IMR-90 (cell line): ENCODE data around the gene ACSL6. TPM values are rescaled to one million over a fixed set of nuclear protein-coding genes. Genes with fewer than 3 reads are reported as not detected.

ENCODE experiments used
- ATAC-seq: fragments of 200-7000 bp; cut with Tn5 transposase; 2 replicates; pipeline ENCODE4 v1.9.1; 2020; ENCODE audit warnings: low read depth, mild to moderate bottlenecking, moderate library complexity
- BruUV-seq: library from RNA; stranded (reverse); fragments of 400-500 nt; replicated peaks from 2 replicates; lab custom pipeline; 2021; lab: Mats Ljungman, UMichigan
- CTCF ChIA-PET: fragments of 300-600 bp; formaldehyde crosslinking; extraction: SDS; loops from one replicate; lab custom pipeline; 2021; ENCODE audit warnings: antibody characterized with exemption; lab: Yijun Ruan, JAX
- POLR2A ChIA-PET: fragments of 300-600 bp; sonication (Branson Sonifier 250); formaldehyde crosslinking; loops from one replicate; lab custom pipeline; 2022; ENCODE audit warnings: antibody characterized with exemption; ENCODE audit not compliant: unreplicated experiment; lab: Charles Lee
- DNase-seq: peaks from one replicate; pipeline ENCODE4 v3.0.0; 2013
- H2AFZ ChIP-seq: replicated peaks from 2 replicates; pipeline ENCODE3; 2013; ENCODE audit warnings: low read length, mild to moderate bottlenecking; ENCODE audit not compliant: poor library complexity
- H2AK5ac ChIP-seq: 2 replicates; pipeline ENCODE4 v1.6.1; 2013; ENCODE audit warnings: low read depth, low read length, inconsistent platforms
- H2AK9ac ChIP-seq: replicated peaks from 2 replicates; pipeline ENCODE3; 2013; ENCODE audit warnings: mild to moderate bottlenecking, low read depth, low read length, moderate library complexity; ENCODE audit not compliant: poor library complexity
- H2BK120ac ChIP-seq: 2 replicates; pipeline ENCODE4 v1.6.1; 2013; ENCODE audit warnings: low read depth, low read length, inconsistent platforms
- H2BK15ac ChIP-seq: 3 replicates; pipeline ENCODE4 v1.6.1; 2013; ENCODE audit warnings: low read depth, low read length, inconsistent platforms
- H2BK20ac ChIP-seq: 2 replicates; pipeline ENCODE4 v1.6.1; 2013; ENCODE audit warnings: low read depth, mild to moderate bottlenecking, inconsistent platforms, low read length, moderate library complexity
- H2BK5ac ChIP-seq: 2 replicates; pipeline ENCODE4 v1.6.1; 2013; ENCODE audit warnings: mild to moderate bottlenecking, low read depth, low read length, inconsistent platforms; ENCODE audit not compliant: poor library complexity, severe bottlenecking
- H3K14ac ChIP-seq: replicated peaks from 2 replicates; pipeline ENCODE4 v1.6.1; 2013; ENCODE audit warnings: low read depth, low read length, inconsistent platforms
- H3K18ac ChIP-seq: 2 replicates; pipeline ENCODE4 v1.6.1; 2013; ENCODE audit warnings: low read depth, low read length, control low read depth
- H3K23ac ChIP-seq: 2 replicates; pipeline ENCODE4 v1.6.1; 2013; ENCODE audit warnings: low read depth, low read length, inconsistent platforms
- H3K27ac ChIP-seq: 2 replicates; pipeline ENCODE4 v1.5.1; 2013; ENCODE audit warnings: mild to moderate bottlenecking, control low read depth, low read length; ENCODE audit not compliant: insufficient read depth
- H3K27me3 ChIP-seq: 2 replicates; pipeline ENCODE4 v1.6.1; 2013; ENCODE audit warnings: low read length; ENCODE audit not compliant: control insufficient read depth, insufficient read depth
- H3K36me3 ChIP-seq: 2 replicates; pipeline ENCODE4 v1.6.1; 2013; ENCODE audit warnings: low read length, mixed read lengths; ENCODE audit not compliant: control insufficient read depth, insufficient read depth
- H3K4ac ChIP-seq: 2 replicates; pipeline ENCODE4 v1.6.1; 2013; ENCODE audit warnings: low read depth, low read length, inconsistent platforms
- H3K4me1 ChIP-seq: 2 replicates; pipeline ENCODE4 v1.6.1; 2013; ENCODE audit warnings: low read length, mixed read lengths; ENCODE audit not compliant: control insufficient read depth, insufficient read depth
- H3K4me2 ChIP-seq: 2 replicates; pipeline ENCODE4 v1.6.1; 2013; ENCODE audit warnings: low read depth, mild to moderate bottlenecking, control low read depth, low read length, moderate library complexity
- H3K4me3 ChIP-seq: 2 replicates; pipeline ENCODE4 v1.5.1; 2013; ENCODE audit warnings: low read depth, mild to moderate bottlenecking, control low read depth, low read length, moderate library complexity; ENCODE audit not compliant: insufficient read depth
- H3K56ac ChIP-seq: 2 replicates; pipeline ENCODE4 v1.6.1; 2013; ENCODE audit warnings: low read length, inconsistent platforms; ENCODE audit not compliant: insufficient read depth; ENCODE audit errors: extremely low read depth
- H3K79me1 ChIP-seq, 2 experiments: 2 replicates each; pipeline ENCODE4 v1.6.1; 2013; ENCODE audit warnings: low read length in 2 of 2, inconsistent platforms in 1 of 2, low read depth in 1 of 2
- H3K9ac ChIP-seq: 2 replicates; pipeline ENCODE4 v1.6.1; 2013; ENCODE audit warnings: low read depth, low read length, control low read depth
- H3K9me1 ChIP-seq: 2 replicates; pipeline ENCODE4 v1.6.1; 2013; ENCODE audit warnings: low read length, inconsistent platforms; ENCODE audit not compliant: insufficient read depth
- H3K9me3 ChIP-seq: 2 replicates; pipeline ENCODE4 v1.6.1; 2013; ENCODE audit warnings: low read length; ENCODE audit not compliant: control insufficient read depth, insufficient read depth
- H4K20me1 ChIP-seq: 2 replicates; pipeline ENCODE4 v1.6.1; 2013; ENCODE audit warnings: low read length, inconsistent platforms; ENCODE audit not compliant: insufficient read depth
- H4K5ac ChIP-seq: 2 replicates; pipeline ENCODE4 v1.6.1; 2013; ENCODE audit warnings: mild to moderate bottlenecking, low read depth, low read length, control low read depth
- H4K8ac ChIP-seq, 2 experiments: 2 replicates each; pipeline ENCODE4 v1.6.1; 2013; ENCODE audit warnings: low read depth in 2 of 2, low read length in 2 of 2, control low read depth in 1 of 2, inconsistent platforms in 1 of 2
- H4K91ac ChIP-seq: 2 replicates; pipeline ENCODE4 v1.6.1; 2013; ENCODE audit warnings: low read depth, low read length, inconsistent platforms; ENCODE audit not compliant: insufficient read depth
- BHLHE40 ChIP-seq: fragments of 150-350 bp; IDR thresholded peaks from 2 replicates; pipeline ENCODE4 v1.6.1; 2016; ENCODE audit warnings: mild to moderate bottlenecking, low read depth, low read length
- CEBPB ChIP-seq: IDR thresholded peaks from 2 replicates; pipeline ENCODE4 v1.6.1; 2012; ENCODE audit warnings: low read depth, low read length, improper control_type of control experiment
- CHD1 ChIP-seq: IDR thresholded peaks from 2 replicates; pipeline ENCODE4 v1.6.1; 2012; ENCODE audit warnings: low read depth, low read length, improper control_type of control experiment
- FOS ChIP-seq: fragments of 150-350 bp; IDR thresholded peaks from 2 replicates; pipeline ENCODE4 v1.6.1; 2016; ENCODE audit warnings: low read depth, low read length
- MAFK ChIP-seq: IDR thresholded peaks from 2 replicates; pipeline ENCODE4 v1.6.1; 2012; ENCODE audit warnings: low read depth, low read length, improper control_type of control experiment
- MAZ ChIP-seq: IDR thresholded peaks from 2 replicates; pipeline ENCODE4 v1.6.1; 2012; ENCODE audit warnings: low read depth, mild to moderate bottlenecking, low read length, improper control_type of control experiment, moderate library complexity, borderline replicate concordance
- MXI1 ChIP-seq: IDR thresholded peaks from 2 replicates; pipeline ENCODE4 v1.6.1; 2012; ENCODE audit warnings: low read depth, mild to moderate bottlenecking, low read length, moderate library complexity, borderline replicate concordance
- NFE2L2 ChIP-seq: fragments of 150-350 bp; IDR thresholded peaks from 2 replicates; pipeline ENCODE4 v1.6.1; 2016; ENCODE audit warnings: low read depth, mild to moderate bottlenecking, low read length
- POLR2A ChIP-seq: IDR thresholded peaks from 2 replicates; pipeline ENCODE4 v1.6.1; 2012; ENCODE audit warnings: mild to moderate bottlenecking, low read depth, low read length
- RAD21 ChIP-seq: IDR thresholded peaks from 2 replicates; pipeline ENCODE4 v1.6.1; 2012; ENCODE audit warnings: low read length, improper control_type of control experiment
- RCOR1 ChIP-seq: IDR thresholded peaks from 2 replicates; pipeline ENCODE4 v1.6.1; 2012; ENCODE audit warnings: mild to moderate bottlenecking, low read length, improper control_type of control experiment; ENCODE audit not compliant: insufficient replicate concordance
- RFX5 ChIP-seq: IDR thresholded peaks from 2 replicates; pipeline ENCODE4 v1.8.0; 2012; ENCODE audit warnings: low read depth, mild to moderate bottlenecking, low read length, moderate library complexity
- SMC3 ChIP-seq: fragments of 150-350 bp; IDR thresholded peaks from 2 replicates; pipeline ENCODE4 v1.6.1; 2016; ENCODE audit warnings: low read depth, mild to moderate bottlenecking, antibody characterized with exemption, low read length, moderate library complexity
- USF2 ChIP-seq: fragments of 150-350 bp; IDR thresholded peaks from 2 replicates; pipeline ENCODE4 v1.6.1; 2017; ENCODE audit warnings: mild to moderate bottlenecking, antibody characterized with exemption, low read length, low read depth
- WGBS, 2 experiments: methylation state at CpG; one replicate each; pipeline versions ENCODE4 v1.1.5 to v1.1.7; 2013; ENCODE audit warnings: missing lambda C conversion rate in 2 of 2; ENCODE audit not compliant: insufficient read length in 1 of 2; ENCODE audit errors: extremely low coverage in 2 of 2; 5-methylcytosine and 5-hydroxymethylcytosine counted together
- dilution Hi-C: fragments of 300-500 bp; cut with HindIII; formaldehyde crosslinking; loops from one replicate; pipeline ENCODE4 v1.14.3; 2018; ENCODE audit warnings: low sequenced_read_pairs; ENCODE audit not compliant: unreplicated experiment
- in situ Hi-C: fragments of 300-500 bp; cut with MboI; formaldehyde crosslinking; loops from 3 replicates; pipeline ENCODE4 v1.14.3; 2019; ENCODE audit warnings: low sequenced_read_pairs, inconsistent platforms, mixed read lengths
- intact Hi-C: fragments of 100-400 bp; cut with micrococcal nuclease; formaldehyde crosslinking; loops from 2 replicates; pipeline ENCODE4 v1.10.0; 2022
- polyA plus RNA-seq, 3 experiments: library from polyadenylated mRNA; depleted of rRNA; stranded (reverse); fragments of >200 nt; gene quantifications; 2 replicates each; pipeline ENCODE4 v1.2.3, GENCODE V29; 2012; ENCODE audit warnings: low replicate concordance in 1 of 3
- total RNA-seq: library from RNA; depleted of rRNA; stranded (reverse); fragments of >200 nt; gene quantifications from 2 replicates; pipeline ENCODE4 v1.2.3, GENCODE V29; 2012

ACSL6 gene
- total and polyA plus RNA-seq, 2 of the 4 experiments (the other 2 are of a cell fraction): not detected

- Histone ChIP-seq H2BK15ac (no peak overlapping the region), H3K23ac (no peak overlapping the region), H4K5ac (no peak overlapping the region), H3K27ac (no peak overlapping the region), H2BK20ac (no peak overlapping the region), H3K4me2 (no peak overlapping the region), H4K91ac (no peak overlapping the region), H2AK9ac (no peak overlapping the region), H3K56ac (no peak overlapping the region), H3K18ac (no peak overlapping the region), H2AK5ac (no peak overlapping the region), H2AFZ (no peak overlapping the region), H3K36me3 (no peaks in the 10 kb centered on the region), H3K27me3 (peaks cover 25% of the 10 kb centered on the region), H2BK5ac (no peak overlapping the region), H3K79me1 (no peaks in the 10 kb centered on the region), H3K9me1 (no peaks in the 10 kb centered on the region), H3K4me1 (no peaks in the 10 kb centered on the region), H3K4ac (no peak overlapping the region), H3K9ac (no peak overlapping the region), H4K8ac (no peak overlapping the region), H2BK120ac (no peak overlapping the region), H3K14ac (no peak overlapping the region), H3K9me3 (no peaks in the 10 kb centered on the region), H4K20me1 (no peaks in the 10 kb centered on the region), H3K4me3 (no peak overlapping the region)
- ATAC-seq: no peak
- ChIA-PET CTCF (no interaction called here), POLR2A (no interaction called here)
- in situ Hi-C loops (no loop called here), dilution Hi-C loops (no loop called here), intact Hi-C loops (no loop called here)
- BruUV-seq: no TSS peak
- DNase-seq: no peak
- 56% methylated on average over 3 of the region's 5 CpGs; no CpG with 5 or more reads in 1 of the 2 experiments for WGBS, 2 experiments
- TF ChIP-seq CHD1 (no peak), FOS (no peak), RAD21 (no peak), SMC3 (no peak), POLR2A (no peak), BHLHE40 (no peak), RCOR1 (no peak), MXI1 (no peak), NFE2L2 (no peak), MAFK (no peak), CEBPB (no peak), USF2 (no peak), RFX5 (no peak), MAZ (no peak)
These were observed 19.1 kb downstream of the ACSL6 start for GRCh38 chr5:131992370-131992769.
